GM18519 (cell line): ENCODE data around the gene TEX51.

Experiments
- ATAC-seq: cut with Tn5 transposase; IDR thresholded peaks from one replicate; pipeline ENCODE4 v1.9.1; 2021; ENCODE audit warnings: mild to moderate bottlenecking, moderate library complexity; ENCODE audit not compliant: unreplicated experiment, low FRiP score

Gene TEX51

DNA sequence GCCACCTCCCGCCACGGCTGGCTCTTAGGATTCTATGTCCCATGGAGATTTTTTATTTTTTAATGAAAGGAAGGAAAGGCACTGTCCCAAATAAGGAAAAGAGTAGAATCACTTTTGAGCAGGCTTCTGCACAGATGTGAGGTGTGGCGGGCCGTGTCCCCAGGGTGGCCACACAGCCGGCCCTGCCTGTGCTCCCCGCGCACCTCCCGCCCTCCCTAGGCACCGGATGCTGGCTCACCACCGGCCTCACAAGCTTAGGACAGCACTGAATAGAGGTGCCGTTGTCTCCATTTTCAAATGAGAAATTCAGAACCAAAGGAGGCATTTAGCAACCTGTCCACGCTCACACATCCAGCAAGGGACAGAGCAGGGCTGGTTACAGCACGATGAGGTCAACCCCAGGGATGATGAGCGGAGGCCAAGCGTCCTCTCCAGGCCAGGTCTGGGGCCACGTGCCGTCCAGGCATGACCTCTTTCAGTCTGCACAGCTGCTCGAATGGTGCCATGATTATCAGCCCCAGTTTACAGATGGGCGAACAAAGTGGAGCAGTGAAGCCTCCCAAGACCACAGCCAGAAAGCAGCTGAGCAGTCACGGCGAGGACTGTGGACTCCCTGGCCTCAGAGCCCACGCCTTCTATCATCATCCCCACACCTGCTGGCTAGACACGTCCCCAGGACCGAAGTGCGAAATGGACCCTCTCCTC is 20.7 kb upstream of the TEX51 start:
- ATAC-seq = no peak

DNA sequence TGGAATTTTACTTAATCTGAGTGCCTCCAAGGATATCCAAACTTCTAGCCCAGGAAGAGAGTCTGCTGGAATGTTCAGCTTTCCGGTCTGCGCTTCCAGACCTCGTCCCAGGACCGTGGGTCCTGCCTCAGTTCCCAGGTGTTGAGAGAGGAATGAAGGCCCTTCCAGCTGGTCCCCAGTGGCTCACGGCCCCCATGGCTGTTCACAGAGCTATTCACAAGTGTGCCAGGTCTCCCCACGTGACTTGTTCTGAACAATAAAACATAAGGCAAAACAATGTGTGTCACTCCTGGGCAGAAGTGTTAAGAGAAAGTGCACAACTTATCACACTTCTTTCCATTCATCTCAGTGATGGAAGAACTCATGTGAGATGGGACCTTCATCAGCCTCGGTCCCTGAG is 20.1 kb upstream of the TEX51 start:
- ATAC-seq = no peak

DNA sequence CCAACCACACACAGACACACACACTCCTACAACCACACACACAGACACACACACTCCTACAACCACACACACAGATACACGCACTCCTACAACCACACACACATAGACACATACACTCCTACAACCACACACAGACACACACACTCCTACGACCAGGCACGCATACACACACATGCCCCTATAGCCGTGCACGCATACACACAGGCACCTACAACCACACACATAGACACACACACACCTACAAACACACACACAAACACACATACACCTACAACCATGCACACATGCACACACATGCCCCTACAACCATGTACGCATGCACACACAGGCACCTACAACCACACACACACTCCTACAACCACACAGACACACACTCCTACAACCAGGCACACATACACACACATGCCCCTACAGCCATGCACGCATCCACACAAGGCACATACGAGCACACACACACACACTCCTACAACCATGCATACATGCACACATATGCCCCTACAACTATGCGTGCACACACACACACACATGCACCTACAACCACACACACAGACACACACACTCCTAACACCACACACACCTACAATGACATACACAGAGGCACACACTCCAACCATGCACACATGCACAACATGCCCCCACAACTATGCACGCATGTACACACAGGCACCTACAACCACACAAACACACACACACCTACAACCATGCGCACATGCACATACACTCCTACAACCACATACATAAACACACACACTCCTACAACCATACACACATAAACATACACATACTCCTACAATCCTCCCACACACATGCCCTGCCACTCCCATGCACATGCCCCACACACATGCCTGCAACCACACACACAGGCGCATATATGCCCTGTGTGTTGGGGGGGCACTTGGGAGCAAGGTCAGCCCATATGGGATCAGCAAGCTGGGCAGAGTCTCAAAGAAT is 19.1 kb upstream of the TEX51 start:
- no peak for ATAC-seq

DNA sequence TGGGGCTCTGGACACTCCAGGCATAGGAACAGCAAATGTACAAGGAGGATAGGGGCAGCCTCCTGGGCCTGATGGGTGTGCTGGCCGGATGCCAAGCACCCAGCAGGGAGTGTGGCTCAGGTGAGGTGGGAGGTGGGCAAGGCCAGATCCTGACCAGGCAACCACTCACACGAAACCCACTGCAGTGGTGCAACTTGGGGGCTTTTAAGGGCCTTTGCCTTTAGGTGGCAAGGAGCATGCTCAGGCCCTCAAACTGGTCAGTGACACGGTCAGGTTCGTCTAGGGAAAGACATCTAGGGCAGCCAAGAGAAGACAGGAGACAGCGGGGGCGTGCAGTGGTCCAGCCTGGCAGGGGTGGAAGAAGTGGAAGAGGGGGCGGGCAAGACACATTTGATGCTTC is 18.4 kb upstream of the TEX51 start:
- no peak for ATAC-seq

DNA sequence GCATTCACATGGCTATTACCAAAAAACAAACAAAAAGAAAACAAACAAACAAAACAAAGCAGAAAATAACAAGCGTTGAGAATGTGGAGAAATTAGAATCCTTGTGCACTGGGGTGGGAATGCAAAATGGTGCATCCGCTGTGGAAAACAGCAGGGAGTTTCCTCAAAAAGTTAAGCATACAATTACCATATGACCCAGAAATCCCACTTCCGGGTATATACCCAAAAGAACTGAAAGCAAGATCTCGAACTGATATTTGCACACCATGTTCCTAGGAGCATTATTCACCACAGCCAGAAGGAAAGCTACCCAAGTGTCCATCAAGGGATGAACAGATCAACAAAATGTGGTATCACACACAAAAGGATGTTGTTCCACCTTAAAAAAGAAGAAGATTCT is 17.9 kb upstream of the TEX51 start:
- ATAC-seq = no peak

DNA sequence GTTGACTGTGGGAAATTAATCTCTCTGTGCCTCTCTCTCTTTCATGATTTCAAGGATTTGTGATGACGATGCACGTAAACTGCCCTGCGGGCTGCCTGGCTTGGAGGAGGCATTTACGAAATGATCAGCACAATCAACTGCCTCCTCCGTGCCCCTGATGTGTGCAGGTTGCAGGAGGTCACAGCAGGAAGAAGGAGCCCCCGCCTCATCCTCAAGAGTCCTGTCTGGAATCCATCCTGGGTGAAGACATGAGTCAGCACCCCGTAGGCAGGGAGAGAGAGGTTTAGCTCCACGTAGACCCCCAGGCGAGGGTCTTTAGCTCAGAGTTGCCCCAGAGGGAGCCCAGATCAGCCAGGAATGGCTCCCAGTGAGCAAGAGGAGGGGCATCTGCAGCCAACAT is 17.1 kb upstream of the TEX51 start:
- no peak for ATAC-seq

DNA sequence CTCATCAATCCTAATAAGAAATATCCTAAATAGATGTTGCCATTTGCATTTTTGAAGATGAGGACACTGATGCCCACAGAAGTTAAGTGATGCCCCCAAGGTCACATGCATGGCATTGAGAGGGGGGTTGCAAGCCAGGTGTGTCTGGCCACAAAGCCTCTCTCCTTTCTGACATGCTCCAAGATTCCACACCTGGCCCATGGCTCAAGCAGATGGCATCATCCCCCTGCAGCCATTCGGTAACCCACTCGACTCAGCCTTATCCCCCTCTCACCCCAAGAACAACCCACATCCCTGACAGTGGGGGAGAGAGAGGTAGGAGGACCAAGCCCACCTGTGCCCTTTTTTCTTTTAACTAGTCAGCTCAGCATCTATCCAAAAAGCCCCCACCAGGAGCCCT is 16.5 kb upstream of the TEX51 start:
- ATAC-seq = no peak

DNA sequence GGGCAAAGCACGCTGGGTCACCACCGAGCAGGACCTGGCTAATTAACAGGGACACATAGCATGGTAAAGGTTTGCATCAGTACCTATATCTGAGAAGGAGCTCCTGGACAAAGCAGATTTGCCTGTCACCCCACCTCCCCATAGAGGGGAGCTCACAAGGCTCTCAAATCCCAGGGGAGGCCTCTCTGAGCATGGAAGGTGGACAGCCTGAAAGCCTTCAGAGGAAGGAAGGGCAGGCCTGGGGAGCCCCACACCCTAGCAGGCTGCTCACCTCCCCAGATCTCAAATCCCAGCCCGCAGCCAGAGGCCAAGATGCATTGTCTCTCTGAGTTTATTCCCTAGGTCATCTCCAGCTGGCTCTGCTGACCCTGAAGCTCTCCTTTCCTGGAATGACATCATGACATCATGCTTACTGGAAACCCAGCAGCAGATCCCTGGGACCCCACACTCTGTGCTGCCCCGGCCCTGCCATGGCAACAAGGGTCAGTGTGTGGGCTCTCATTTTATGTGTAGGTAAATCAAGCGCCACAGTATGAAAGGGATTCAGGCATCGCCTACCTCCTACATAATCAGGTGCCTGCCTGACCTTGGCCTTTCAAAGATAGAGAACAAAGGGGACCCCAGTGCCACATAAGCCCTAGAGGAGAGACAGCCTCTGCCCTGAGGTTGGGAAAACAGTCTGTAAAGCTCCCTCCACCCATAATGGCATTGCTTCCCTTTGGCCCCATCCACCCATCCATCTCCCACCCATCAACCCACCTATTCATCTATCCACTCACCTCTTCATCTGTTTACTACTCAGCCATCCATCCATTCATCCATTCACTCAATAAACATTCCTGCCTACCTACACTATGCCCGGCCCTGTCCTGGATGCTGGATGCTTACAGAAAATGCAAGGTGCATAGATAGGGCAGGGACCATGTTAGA is 15.7 kb upstream of the TEX51 start:
- ATAC-seq = no peak

DNA sequence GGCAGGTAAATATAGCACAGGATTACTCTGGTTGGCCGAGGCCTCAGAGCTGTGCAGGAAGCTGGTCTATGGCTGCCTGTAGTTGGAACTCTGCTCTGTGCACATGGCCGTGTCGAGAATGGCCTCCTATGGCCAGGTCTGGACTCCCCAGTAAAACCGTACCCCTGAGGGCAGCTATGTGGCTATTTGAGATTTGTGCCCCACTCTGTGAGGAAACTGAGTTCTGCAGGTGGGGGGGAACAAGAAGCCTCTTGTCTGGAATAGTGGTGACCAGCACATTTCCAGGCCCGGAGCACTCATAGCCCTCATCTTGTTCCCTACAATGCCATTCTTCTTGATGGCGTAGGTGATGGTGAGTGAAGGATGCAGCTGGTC is 15.0 kb upstream of the TEX51 start:
- ATAC-seq = no peak

DNA sequence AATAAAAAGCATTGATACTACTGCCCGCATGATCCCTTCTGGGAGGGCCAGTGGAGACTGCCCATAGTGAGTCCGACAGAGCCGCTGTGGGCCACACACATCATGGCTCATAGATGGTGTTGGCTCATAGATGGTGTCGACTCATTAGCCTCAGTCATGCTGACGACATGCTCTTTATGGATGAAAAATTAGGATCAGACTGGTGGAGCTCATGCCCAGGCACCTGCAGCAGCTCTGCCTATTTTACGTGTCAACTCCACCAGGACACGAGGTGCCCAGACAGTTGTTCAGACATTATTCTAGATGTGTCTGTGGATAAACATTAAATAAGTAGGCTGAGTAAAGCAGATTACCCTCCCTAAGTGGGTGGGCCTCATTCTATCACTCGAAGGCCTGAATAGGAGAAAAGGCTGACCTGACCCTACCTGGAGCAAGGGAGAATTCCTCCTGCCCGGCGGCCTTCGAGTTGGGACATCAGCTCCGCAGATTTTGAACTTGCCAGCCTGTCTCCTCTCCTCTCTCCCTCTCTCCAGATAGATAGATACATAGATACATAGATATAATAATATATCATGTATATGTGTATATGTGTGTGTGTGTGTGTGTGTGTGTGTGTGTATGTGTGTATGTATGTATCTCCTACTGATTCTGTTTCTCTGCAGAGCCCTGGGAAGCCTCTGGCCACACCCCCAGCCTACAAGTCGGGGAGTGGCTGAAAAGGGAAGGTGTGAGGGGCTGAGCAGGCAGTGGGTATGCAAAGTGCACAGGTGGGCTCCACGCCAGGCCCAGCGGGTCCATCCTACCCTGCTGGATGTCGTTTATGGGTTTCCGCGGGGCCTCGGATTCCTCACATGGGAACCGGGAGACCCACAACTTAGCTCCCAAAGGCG is 13.6 kb upstream of the TEX51 start:
- ATAC-seq = no peak

DNA sequence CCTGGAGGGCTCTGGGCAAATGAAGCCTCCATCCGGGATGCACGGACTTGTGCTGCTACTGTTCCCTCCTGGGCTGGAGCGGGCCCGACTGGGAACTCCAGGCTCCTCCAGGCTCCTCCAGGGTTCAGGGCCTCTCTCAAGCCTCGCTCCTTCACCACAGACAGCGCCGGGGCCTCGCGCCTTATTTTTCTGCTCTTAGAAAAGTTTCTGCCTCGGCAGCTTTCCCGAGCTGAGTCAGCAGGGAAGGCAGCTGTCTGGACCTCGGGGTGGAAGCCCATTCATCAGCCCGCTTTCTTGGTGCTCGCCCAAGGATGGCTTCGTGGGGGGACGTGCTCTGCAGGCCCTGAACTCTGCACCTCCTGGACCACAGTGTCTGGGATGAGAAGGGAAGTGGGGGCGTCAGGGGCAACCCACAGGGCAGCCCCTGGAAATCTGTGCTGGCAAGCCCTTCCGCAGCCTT is 12.9 kb upstream of the TEX51 start:
- no peak for ATAC-seq

DNA sequence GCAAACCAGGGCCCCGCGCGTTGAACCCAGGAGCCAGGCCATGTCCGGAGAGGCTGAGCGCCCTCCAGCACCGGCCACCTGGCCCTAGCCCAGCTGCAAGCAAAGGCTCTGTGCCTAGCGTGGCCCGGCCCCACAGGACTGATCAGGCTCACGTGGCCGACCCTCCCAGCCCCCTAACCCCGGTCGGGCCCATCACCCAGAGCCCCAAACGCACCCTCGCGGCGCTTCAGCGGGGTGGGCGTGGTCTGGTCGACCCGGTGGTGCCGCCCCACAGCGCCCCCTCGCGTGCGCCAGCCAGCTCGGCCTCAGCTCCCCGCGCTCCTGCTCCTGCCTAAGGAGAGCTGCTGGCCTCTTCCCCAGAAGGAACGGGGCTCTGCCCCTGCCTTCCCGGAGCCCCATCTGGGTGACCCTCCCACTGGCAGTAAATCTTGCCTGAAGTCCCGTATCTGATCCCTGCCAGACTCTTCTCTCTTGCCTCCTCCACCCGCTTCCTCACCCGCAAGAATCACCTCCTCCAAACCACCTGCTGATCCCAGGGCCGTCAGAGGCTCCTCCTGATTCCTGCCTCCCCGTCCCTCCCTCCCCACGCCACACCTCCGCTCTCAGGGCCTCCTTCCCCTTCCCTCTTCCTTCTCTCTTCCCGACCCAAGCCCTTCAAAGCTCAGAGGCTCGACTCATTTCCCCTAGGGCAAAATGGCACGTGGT is 12.3 kb upstream of the TEX51 start:
- peak; percentile 84 for ATAC-seq

DNA sequence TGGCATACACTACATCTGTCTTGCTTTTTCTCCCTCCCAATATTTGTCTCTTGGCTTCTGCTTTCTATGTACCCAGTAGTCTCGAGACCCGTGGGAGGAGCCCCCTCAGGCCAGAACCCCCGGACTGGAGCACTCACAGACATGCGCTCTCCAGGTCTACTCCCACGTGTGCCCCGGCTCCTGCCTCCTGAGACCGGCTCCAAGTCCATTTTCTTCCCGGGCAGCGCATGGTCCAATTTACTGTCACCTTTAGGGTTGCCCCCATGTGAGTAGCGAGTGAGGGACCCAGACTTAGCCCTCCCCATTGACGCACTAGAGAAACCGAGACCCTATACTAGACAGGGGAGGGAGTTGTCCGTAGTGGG is 11.8 kb upstream of the TEX51 start:
- ATAC-seq = no peak

DNA sequence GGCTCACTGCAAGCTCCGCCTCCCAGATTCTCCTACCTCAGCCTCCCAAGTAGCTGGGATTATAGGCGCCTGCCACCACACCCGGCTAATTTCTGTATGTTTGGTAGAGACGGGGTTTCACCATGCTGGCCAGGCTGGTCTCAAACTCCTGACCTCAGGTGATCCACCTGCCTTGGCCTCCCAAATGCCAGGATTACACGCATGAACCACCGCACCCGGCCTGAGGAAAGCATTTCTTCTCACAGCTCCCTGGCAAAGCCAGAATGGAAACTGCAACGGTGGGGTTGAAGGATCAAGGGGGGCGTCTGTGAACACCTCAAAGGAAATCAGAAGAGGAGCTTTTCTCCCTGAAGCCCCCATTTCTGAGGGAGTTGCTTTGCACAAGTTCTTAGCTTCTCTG is 11.2 kb upstream of the TEX51 start:
- ATAC-seq = no peak

DNA sequence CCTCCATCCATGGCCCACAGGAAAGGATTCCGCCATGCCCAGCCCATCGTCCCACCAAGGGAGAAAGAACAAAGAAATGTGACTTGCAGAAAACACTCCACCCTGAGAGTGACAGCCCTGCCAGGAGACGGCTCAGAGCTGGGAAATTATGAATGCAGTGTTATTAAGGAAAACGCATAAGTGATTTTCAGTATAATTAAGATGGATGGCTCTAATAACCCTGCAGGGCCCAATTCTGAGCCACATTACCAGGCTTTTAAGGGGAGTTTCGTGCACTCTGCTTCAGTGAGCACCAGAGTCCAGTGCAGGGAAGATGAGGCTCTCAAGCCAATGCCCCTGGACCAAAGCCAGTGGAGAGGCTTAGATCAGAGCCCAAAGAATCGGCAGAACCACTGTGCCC is 10.6 kb upstream of the TEX51 start:
- ATAC-seq = no peak

DNA sequence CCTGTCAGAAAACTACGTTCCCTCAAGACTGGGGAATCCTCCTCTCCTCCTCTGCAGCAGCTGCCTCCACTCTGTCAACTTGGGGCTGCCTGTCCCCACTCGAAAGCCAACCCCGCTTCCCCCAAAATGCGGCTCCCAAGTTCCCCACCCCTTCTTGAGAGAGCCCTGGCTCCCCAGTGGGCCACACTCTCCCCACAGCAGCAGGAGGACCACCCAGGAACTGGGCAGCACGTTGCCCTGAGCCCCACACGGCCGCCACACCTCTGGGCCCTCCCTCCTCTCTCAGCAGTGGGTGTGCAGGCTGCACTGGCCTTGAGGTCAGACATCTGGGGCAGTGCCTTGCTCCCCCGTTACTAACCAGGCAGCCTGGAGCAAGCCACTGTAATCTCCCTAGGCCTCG is 9.6 kb upstream of the TEX51 start:
- ATAC-seq = no peak

DNA sequence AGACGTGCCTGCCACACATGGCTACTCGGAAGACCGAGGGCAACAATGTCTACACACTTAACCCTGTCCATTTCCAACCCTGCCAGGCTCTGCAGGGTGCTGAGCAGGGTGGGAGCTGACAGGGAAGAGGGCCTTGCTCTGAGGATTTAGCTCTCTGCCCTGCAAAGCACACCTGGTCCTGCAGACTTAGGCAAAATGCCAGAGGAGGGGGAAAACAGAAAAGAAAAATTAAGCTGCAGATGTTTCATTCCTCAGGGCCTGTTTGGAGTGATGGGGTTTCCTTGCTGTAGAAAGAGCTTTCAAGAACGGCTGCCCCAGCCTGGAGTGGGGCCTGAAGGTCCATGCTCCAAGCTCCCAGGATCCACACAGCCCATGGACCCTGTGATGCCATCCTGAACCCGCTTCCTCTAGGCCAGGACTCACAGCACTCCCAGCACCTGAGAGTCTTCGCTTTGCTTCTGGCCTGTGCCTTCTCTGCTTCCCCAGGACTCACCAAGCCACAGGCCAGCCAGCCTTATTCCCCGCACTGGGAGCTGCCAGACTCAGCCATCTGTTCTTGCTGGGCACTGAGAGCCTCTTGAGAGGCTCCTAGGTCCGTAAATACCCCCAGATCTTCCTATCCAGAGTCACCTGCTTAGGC is 9.1 kb upstream of the TEX51 start:
- no peak for ATAC-seq

DNA sequence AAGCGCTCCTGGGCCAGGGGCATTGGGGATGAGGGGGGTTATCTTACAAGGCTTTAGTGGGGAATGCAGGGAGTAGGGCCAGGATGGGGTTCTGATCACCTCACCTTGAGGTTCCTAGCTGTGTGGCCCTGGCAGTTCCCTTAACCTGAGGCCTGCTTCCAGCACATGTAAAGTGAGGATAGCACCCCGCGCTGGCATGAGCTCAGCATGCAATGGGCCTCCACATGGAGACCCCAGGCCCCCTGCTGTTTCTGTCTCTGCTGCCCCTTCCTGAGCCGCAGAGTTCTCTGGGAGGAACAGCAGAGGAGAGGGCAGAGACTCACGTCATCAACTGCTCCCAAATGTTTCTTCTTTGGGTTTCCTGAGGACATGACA is 8.6 kb upstream of the TEX51 start:
- ATAC-seq = no peak
